GF-D8 (cell line): ENCODE data around the gene SYNDIG1L.

Experiments
- DNase-seq: peaks from one replicate; lab custom pipeline; 2025; lab: John Stamatoyannopoulos, UW

The SYNDIG1L gene

DNA sequence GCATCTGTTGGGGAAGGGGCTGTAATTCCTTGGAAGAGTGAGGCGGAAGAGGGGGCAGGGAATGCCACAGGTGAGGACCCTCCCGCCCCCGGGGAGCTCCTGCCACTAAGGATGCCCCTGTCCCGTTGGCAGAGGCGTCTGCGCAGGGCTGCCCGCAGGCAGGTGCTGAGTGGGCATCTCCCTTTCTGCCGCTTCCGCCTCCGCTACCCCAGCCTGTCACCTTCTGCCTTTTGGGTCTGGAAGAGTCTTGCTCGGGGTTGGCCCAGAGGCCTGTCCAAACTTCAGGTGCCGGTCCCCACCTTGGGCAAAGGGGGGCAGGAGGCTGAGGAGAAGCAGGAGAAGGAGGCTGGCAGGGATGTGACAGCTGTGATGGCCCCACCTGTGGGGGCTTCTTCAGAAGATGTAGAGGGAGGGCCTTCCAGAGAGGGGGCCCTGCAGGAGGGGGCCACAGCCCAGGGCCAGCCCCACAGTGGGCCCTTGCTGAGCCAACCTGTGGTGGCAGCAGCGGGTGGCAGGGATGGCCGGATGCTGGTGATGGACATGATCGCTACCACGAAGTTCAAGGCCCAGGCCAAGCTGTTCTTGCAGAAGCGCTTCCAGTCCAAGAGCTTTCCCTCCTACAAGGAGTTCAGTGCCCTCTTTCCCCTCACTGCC lies 67.7 kb downstream of the SYNDIG1L start:
- no peak for DNase-seq

DNA sequence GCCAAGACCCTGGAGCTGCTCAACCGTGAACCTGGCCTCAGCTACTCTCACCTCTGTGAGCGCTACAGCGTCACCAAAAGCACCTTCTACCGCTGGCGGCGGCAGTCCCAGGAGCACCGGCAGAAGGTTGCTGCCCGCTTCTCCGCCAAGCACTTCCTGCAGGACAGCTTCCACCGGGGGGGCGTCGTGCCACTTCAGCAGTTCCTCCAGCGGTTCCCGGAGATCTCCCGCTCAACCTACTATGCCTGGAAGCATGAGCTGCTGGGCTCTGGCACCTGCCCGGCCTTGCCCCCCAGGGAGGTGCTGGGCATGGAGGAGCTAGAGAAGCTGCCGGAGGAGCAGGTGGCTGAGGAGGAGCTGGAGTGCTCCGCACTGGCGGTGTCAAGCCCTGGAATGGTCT lies 68.4 kb downstream of the SYNDIG1L start:
- DNase-seq = no peak

DNA sequence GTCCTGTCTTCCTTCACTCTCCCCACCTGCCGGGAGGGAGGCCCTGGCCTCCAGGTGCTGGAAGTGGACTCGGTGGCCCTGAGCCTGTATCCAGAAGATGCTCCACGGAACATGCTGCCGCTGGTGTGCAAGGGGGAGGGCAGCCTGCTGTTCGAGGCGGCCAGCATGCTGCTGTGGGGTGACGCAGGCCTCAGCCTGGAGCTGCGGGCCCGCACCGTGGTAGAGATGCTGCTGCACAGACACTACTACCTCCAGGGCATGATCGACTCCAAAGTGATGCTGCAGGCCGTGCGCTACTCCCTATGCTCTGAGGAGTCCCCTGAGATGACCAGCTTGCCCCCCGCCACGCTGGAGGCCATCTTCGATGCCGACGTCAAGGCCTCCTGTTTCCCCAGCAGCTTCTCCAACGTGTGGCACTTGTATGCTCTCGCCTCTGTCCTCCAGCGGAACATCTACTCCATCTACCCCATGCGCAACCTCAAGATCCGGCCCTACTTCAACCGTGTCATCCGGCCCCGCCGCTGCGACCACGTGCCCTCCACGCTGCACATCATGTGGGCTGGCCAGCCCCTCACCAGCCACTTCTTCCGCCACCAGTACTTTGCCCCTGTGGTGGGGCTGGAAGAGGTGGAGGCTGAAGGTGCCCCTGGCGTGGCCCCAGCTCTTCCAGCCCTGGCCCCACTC lies 69.0 kb downstream of the SYNDIG1L start:
- no peak for DNase-seq
